Lower leg skin (tissue), 4 donors: Measurements from ENCODE around the gene PALM3. TPM values are rescaled to one million over a fixed set of nuclear protein-coding genes. Genes with fewer than 3 reads are reported as not detected.

Source experiments
- DNase-seq, 2 donors: peaks; one replicate each; pipeline ENCODE4 v3.0.0-alpha.2; 2019; ENCODE audit warnings: low spot score in 2 of 2
- H3K4me3 ChIP-seq: fragments of 200-600 bp; sonication (generic); 2 replicates; pipeline ENCODE4 v1.5.1; 2017; ENCODE audit warnings: mild to moderate bottlenecking, low read depth; ENCODE audit not compliant: poor library complexity, severe bottlenecking
- CTCF ChIP-seq, 3 donors: fragments of 450-650 bp; IDR thresholded peaks; one replicate each; pipeline ENCODE4 v1.5.1; 2016; ENCODE audit warnings: antibody characterized with exemption in 3 of 3, mild to moderate bottlenecking in 3 of 3, moderate library complexity in 2 of 3
- POLR2A ChIP-seq, 2 donors: fragments of 450-650 bp; IDR thresholded peaks; one replicate each; pipeline ENCODE4 v1.6.1; 2016 to 2017; ENCODE audit warnings: antibody characterized with exemption in 2 of 2, mild to moderate bottlenecking in 1 of 2, moderate library complexity in 1 of 2
- WGBS, 2 donors: methylation state at CpG; one replicate each; pipeline ENCODE4 v1.1.5; 2018; 5-methylcytosine and 5-hydroxymethylcytosine counted together
- intact Hi-C: fragments of 100-400 bp; cut with DNase I; formaldehyde crosslinking; loops from one replicate; pipeline ENCODE4 v1.15.0; 2023; ENCODE audit warnings: low total_unique reads
- total RNA-seq, 4 donors: library from RNA; depleted of rRNA; stranded (reverse); fragments of >200 nt; gene quantifications; one replicate each; pipeline ENCODE4 v1.1.0, GENCODE V29; 2016

PALM3 gene
- total RNA-seq, 4 donors from 2014 or later: 0.10 TPM; not detected in 3

GRCh38 chr19:14078411-14078810 is 16.5 kb upstream of the PALM3 start:
- no peak for DNase-seq
- TF ChIP-seq CTCF (IDR thresholded peaks at IDR 0.05) (no peak), POLR2A (IDR thresholded peaks at IDR 0.05) (no peak)
- H3K4me3 ChIP-seq: no peak overlapping the region
- intact Hi-C loops: no loop called here
- 43 to 65% methylated on average over 2 of the region's 2 CpGs for WGBS, 2 donors

- intact Hi-C loops: loop anchor here (2.0 kb wide), 1 partner anchor 191 kb away; no protein-coding TSS in a partner anchor
- TF ChIP-seq POLR2A (IDR thresholded peaks at IDR 0.05): no peak
- no peak for TF ChIP-seq CTCF (IDR thresholded peaks at IDR 0.05)
- WGBS, 2 donors: 0 to 4% methylated on average over 29 to 35 of the region's 44 CpGs
- peak in 1 of 2 donors; percentile 91 for DNase-seq
- H3K4me3 ChIP-seq: peak overlapping the region; percentile 51
Measured at GRCh38 chr19:14073925-14074838, 12.3 kb upstream of the PALM3 start.

- 0% methylated on average over 32 to 39 of the region's 106 CpGs for WGBS, 2 donors
- TF ChIP-seq POLR2A (IDR thresholded peaks at IDR 0.05): no peak
- TF ChIP-seq CTCF (IDR thresholded peaks at IDR 0.05): no peak
- DNase-seq: peak in 1 of 2 donors; percentile 56
- intact Hi-C loops: loop anchor here (2.0 kb wide), 1 partner anchor 191 kb away; no protein-coding TSS in a partner anchor
- peak overlapping the region; percentile 51 for H3K4me3 ChIP-seq
Measured at GRCh38 chr19:14073261-14073924, 11.5 kb upstream of the PALM3 start.

GRCh38 chr19:14072535-14073260 is 10.8 kb upstream of the PALM3 start, which contains the start of gene MISP3:
Gene MISP3 (plus strand): TSS chr19:14072786. CDS start chr19:14073310, 524 bp downstream.
- no peak for TF ChIP-seq CTCF (IDR thresholded peaks at IDR 0.05)
- TF ChIP-seq POLR2A (IDR thresholded peaks at IDR 0.05): no peak
- peak in 1 of 2 donors; percentile 89 for DNase-seq
- 2% methylated on average over 27 of the region's 51 CpGs for WGBS, 2 donors
- intact Hi-C loops: loop anchor here (2.0 kb wide), 1 partner anchor 190 kb away; no protein-coding TSS in a partner anchor
- peak within 1 kb of the TSS; percentile 51 for H3K4me3 ChIP-seq

- no peak for TF ChIP-seq POLR2A (IDR thresholded peaks at IDR 0.05)
- no peak for TF ChIP-seq CTCF (IDR thresholded peaks at IDR 0.05)
- intact Hi-C loops: no loop called here
- DNase-seq: peak in 1 of 2 donors; percentile 76
- H3K4me3 ChIP-seq: no peak overlapping the region
- WGBS, 2 donors: 72 to 78% methylated on average over 40 to 43 of the region's 43 CpGs
Measured at GRCh38 chr19:14070268-14071050, 8.6 kb upstream of the PALM3 start.
